IMR-90 (cell line): ENCODE results near the gene TFPI. TPM values are rescaled to one million over a fixed set of nuclear protein-coding genes. Genes with fewer than 3 reads are reported as not detected.

Experiments used
- ATAC-seq: fragments of 200-7000 bp; cut with Tn5 transposase; 2 replicates; pipeline ENCODE4 v1.9.1; 2020; ENCODE audit warnings: low read depth, mild to moderate bottlenecking, moderate library complexity
- BruUV-seq: library from RNA; stranded (reverse); fragments of 400-500 nt; replicated peaks from 2 replicates; lab custom pipeline; 2021; lab: Mats Ljungman, UMichigan
- CTCF ChIA-PET: fragments of 300-600 bp; formaldehyde crosslinking; extraction: SDS; loops from one replicate; lab custom pipeline; 2021; ENCODE audit warnings: antibody characterized with exemption; lab: Yijun Ruan, JAX
- POLR2A ChIA-PET: fragments of 300-600 bp; sonication (Branson Sonifier 250); formaldehyde crosslinking; loops from one replicate; lab custom pipeline; 2022; ENCODE audit warnings: antibody characterized with exemption; ENCODE audit not compliant: unreplicated experiment; lab: Charles Lee
- DNase-seq: peaks from one replicate; pipeline ENCODE4 v3.0.0; 2013
- H2AFZ ChIP-seq: replicated peaks from 2 replicates; pipeline ENCODE3; 2013; ENCODE audit warnings: low read length, mild to moderate bottlenecking; ENCODE audit not compliant: poor library complexity
- H2AK5ac ChIP-seq: 2 replicates; pipeline ENCODE4 v1.6.1; 2013; ENCODE audit warnings: low read depth, low read length, inconsistent platforms
- H2AK9ac ChIP-seq: replicated peaks from 2 replicates; pipeline ENCODE3; 2013; ENCODE audit warnings: mild to moderate bottlenecking, low read depth, low read length, moderate library complexity; ENCODE audit not compliant: poor library complexity
- H2BK120ac ChIP-seq: 2 replicates; pipeline ENCODE4 v1.6.1; 2013; ENCODE audit warnings: low read depth, low read length, inconsistent platforms
- H2BK15ac ChIP-seq: 3 replicates; pipeline ENCODE4 v1.6.1; 2013; ENCODE audit warnings: low read depth, low read length, inconsistent platforms
- H2BK20ac ChIP-seq: 2 replicates; pipeline ENCODE4 v1.6.1; 2013; ENCODE audit warnings: low read depth, mild to moderate bottlenecking, inconsistent platforms, low read length, moderate library complexity
- H2BK5ac ChIP-seq: 2 replicates; pipeline ENCODE4 v1.6.1; 2013; ENCODE audit warnings: mild to moderate bottlenecking, low read depth, low read length, inconsistent platforms; ENCODE audit not compliant: poor library complexity, severe bottlenecking
- H3K14ac ChIP-seq: replicated peaks from 2 replicates; pipeline ENCODE4 v1.6.1; 2013; ENCODE audit warnings: low read depth, low read length, inconsistent platforms
- H3K18ac ChIP-seq: 2 replicates; pipeline ENCODE4 v1.6.1; 2013; ENCODE audit warnings: low read depth, low read length, control low read depth
- H3K23ac ChIP-seq: 2 replicates; pipeline ENCODE4 v1.6.1; 2013; ENCODE audit warnings: low read depth, low read length, inconsistent platforms
- H3K27ac ChIP-seq: 2 replicates; pipeline ENCODE4 v1.5.1; 2013; ENCODE audit warnings: mild to moderate bottlenecking, control low read depth, low read length; ENCODE audit not compliant: insufficient read depth
- H3K27me3 ChIP-seq: 2 replicates; pipeline ENCODE4 v1.6.1; 2013; ENCODE audit warnings: low read length; ENCODE audit not compliant: control insufficient read depth, insufficient read depth
- H3K36me3 ChIP-seq: 2 replicates; pipeline ENCODE4 v1.6.1; 2013; ENCODE audit warnings: low read length, mixed read lengths; ENCODE audit not compliant: control insufficient read depth, insufficient read depth
- H3K4ac ChIP-seq: 2 replicates; pipeline ENCODE4 v1.6.1; 2013; ENCODE audit warnings: low read depth, low read length, inconsistent platforms
- H3K4me1 ChIP-seq: 2 replicates; pipeline ENCODE4 v1.6.1; 2013; ENCODE audit warnings: low read length, mixed read lengths; ENCODE audit not compliant: control insufficient read depth, insufficient read depth
- H3K4me2 ChIP-seq: 2 replicates; pipeline ENCODE4 v1.6.1; 2013; ENCODE audit warnings: low read depth, mild to moderate bottlenecking, control low read depth, low read length, moderate library complexity
- H3K4me3 ChIP-seq: 2 replicates; pipeline ENCODE4 v1.5.1; 2013; ENCODE audit warnings: low read depth, mild to moderate bottlenecking, control low read depth, low read length, moderate library complexity; ENCODE audit not compliant: insufficient read depth
- H3K56ac ChIP-seq: 2 replicates; pipeline ENCODE4 v1.6.1; 2013; ENCODE audit warnings: low read length, inconsistent platforms; ENCODE audit not compliant: insufficient read depth; ENCODE audit errors: extremely low read depth
- H3K79me1 ChIP-seq, 2 experiments: 2 replicates each; pipeline ENCODE4 v1.6.1; 2013; ENCODE audit warnings: low read length in 2 of 2, inconsistent platforms in 1 of 2, low read depth in 1 of 2
- H3K9ac ChIP-seq: 2 replicates; pipeline ENCODE4 v1.6.1; 2013; ENCODE audit warnings: low read depth, low read length, control low read depth
- H3K9me1 ChIP-seq: 2 replicates; pipeline ENCODE4 v1.6.1; 2013; ENCODE audit warnings: low read length, inconsistent platforms; ENCODE audit not compliant: insufficient read depth
- H3K9me3 ChIP-seq: 2 replicates; pipeline ENCODE4 v1.6.1; 2013; ENCODE audit warnings: low read length; ENCODE audit not compliant: control insufficient read depth, insufficient read depth
- H4K20me1 ChIP-seq: 2 replicates; pipeline ENCODE4 v1.6.1; 2013; ENCODE audit warnings: low read length, inconsistent platforms; ENCODE audit not compliant: insufficient read depth
- H4K5ac ChIP-seq: 2 replicates; pipeline ENCODE4 v1.6.1; 2013; ENCODE audit warnings: mild to moderate bottlenecking, low read depth, low read length, control low read depth
- H4K8ac ChIP-seq, 2 experiments: 2 replicates each; pipeline ENCODE4 v1.6.1; 2013; ENCODE audit warnings: low read depth in 2 of 2, low read length in 2 of 2, control low read depth in 1 of 2, inconsistent platforms in 1 of 2
- H4K91ac ChIP-seq: 2 replicates; pipeline ENCODE4 v1.6.1; 2013; ENCODE audit warnings: low read depth, low read length, inconsistent platforms; ENCODE audit not compliant: insufficient read depth
- dilution Hi-C: fragments of 300-500 bp; cut with HindIII; formaldehyde crosslinking; loops from one replicate; pipeline ENCODE4 v1.14.3; 2018; ENCODE audit warnings: low sequenced_read_pairs; ENCODE audit not compliant: unreplicated experiment
- in situ Hi-C: fragments of 300-500 bp; cut with MboI; formaldehyde crosslinking; loops from 3 replicates; pipeline ENCODE4 v1.14.3; 2019; ENCODE audit warnings: low sequenced_read_pairs, inconsistent platforms, mixed read lengths
- intact Hi-C: fragments of 100-400 bp; cut with micrococcal nuclease; formaldehyde crosslinking; loops from 2 replicates; pipeline ENCODE4 v1.10.0; 2022
- polyA plus RNA-seq, 3 experiments: library from polyadenylated mRNA; depleted of rRNA; stranded (reverse); fragments of >200 nt; gene quantifications; 2 replicates each; pipeline ENCODE4 v1.2.3, GENCODE V29; 2012; ENCODE audit warnings: low replicate concordance in 1 of 3
- total RNA-seq: library from RNA; depleted of rRNA; stranded (reverse); fragments of >200 nt; gene quantifications from 2 replicates; pipeline ENCODE4 v1.2.3, GENCODE V29; 2012
- TF ChIP-seq, protein P1 (sequence below): fragments of 150-350 bp; IDR thresholded peaks from 2 replicates; pipeline ENCODE4 v1.6.1; 2016; ENCODE audit warnings: low read depth, mild to moderate bottlenecking, low read length, moderate library complexity, borderline replicate concordance

Gene TFPI
- total and polyA plus RNA-seq, 2 of the 4 experiments (the other 2 are of a cell fraction): 33.9 to 83.0 TPM

DNA sequence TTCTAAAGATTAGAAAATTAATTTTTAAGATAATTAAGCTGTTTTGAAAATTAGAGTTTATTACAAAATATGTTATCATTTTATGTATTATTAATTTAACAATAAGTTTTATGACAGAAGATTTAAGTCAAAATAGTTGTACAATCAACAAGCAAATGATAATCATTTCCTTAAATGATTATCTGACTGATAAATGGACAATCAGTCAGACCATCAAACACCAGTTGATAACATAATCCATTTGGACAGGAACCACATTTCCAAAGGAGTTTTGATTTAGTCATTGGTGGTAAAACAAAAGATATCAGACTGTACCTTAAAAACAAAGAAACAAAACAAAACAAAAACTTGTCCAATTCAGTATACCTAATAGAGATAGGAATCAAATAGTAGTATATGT is 1.9 kb downstream of the TFPI start:
- H3K27me3 ChIP-seq: no peaks in the 10 kb centered on the region
- no peak overlapping the region; the same call in 1 of the 2 replicates for H2AK5ac ChIP-seq
- no peaks in the 10 kb centered on the region for H3K9me3 ChIP-seq
- ATAC-seq (no peak), DNase-seq (no peak)
- POLR2A ChIA-PET: no interaction called here
- peaks cover 5% of the 10 kb centered on the region for H3K4me1 ChIP-seq
- H3K9me1 ChIP-seq: 0 out of 2 replicates have a peak, but pooled peaks cover 2% of the 10 kb centered on the region
- H2AK9ac ChIP-seq: no peak overlapping the region
- H4K5ac ChIP-seq: peak overlapping the region; percentile 84
- peaks cover 3 to 21% of the 10 kb centered on the region in 2 experiments; a peak in 2 of 4 replicates for H3K79me1 ChIP-seq
- no peak overlapping the region; the same call in 1 of the 2 replicates for H2BK20ac ChIP-seq
- CTCF ChIA-PET: no interaction called here
- H3K27ac ChIP-seq: peak overlapping the region; percentile 98; the same call in 1 of the 2 replicates
- H3K4me2 ChIP-seq: peak overlapping the region; percentile 99
- dilution Hi-C loops (no loop called here), in situ Hi-C loops (no loop called here), intact Hi-C loops (loop anchor here (2.0 kb wide), 1 partner anchor 52 kb away; no protein-coding TSS in a partner anchor)
- peak overlapping the region; percentile 92 for H3K4me3 ChIP-seq
- H2BK15ac ChIP-seq: peak overlapping the region; percentile 74; the same call in 1 of the 3 replicates
- no peak overlapping the region for H4K91ac ChIP-seq
- H4K20me1 ChIP-seq: peaks cover 4% of the 10 kb centered on the region; the same call in 1 of the 2 replicates
- peak overlapping the region; percentile 47; the same call in 1 of the 2 replicates for H3K56ac ChIP-seq
- no peak overlapping the region for H2AFZ ChIP-seq
- H3K36me3 ChIP-seq: peaks cover 4% of the 10 kb centered on the region
- H4K8ac ChIP-seq: peak overlapping the region in 1 of 2 experiments; percentile 66; a peak in 2 of 4 replicates
- TF ChIP-seq, protein P1, sequence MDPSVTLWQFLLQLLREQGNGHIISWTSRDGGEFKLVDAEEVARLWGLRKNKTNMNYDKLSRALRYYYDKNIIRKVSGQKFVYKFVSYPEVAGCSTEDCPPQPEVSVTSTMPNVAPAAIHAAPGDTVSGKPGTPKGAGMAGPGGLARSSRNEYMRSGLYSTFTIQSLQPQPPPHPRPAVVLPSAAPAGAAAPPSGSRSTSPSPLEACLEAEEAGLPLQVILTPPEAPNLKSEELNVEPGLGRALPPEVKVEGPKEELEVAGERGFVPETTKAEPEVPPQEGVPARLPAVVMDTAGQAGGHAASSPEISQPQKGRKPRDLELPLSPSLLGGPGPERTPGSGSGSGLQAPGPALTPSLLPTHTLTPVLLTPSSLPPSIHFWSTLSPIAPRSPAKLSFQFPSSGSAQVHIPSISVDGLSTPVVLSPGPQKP: no peak
- peak overlapping the region; percentile 54; the same call in 1 of the 2 replicates for H3K23ac ChIP-seq
- H3K18ac ChIP-seq: peak overlapping the region; percentile 97
- H3K14ac ChIP-seq: no peak overlapping the region
- H3K9ac ChIP-seq: peak overlapping the region; percentile 93
- no TSS peak for BruUV-seq
- H3K4ac ChIP-seq: peak overlapping the region; percentile 80
- peak overlapping the region; percentile 76 for H2BK120ac ChIP-seq
- peak overlapping the region; percentile 89 for H2BK5ac ChIP-seq
